ENCODE data around the gene PRRT4.

Gene PRRT4

DNA sequence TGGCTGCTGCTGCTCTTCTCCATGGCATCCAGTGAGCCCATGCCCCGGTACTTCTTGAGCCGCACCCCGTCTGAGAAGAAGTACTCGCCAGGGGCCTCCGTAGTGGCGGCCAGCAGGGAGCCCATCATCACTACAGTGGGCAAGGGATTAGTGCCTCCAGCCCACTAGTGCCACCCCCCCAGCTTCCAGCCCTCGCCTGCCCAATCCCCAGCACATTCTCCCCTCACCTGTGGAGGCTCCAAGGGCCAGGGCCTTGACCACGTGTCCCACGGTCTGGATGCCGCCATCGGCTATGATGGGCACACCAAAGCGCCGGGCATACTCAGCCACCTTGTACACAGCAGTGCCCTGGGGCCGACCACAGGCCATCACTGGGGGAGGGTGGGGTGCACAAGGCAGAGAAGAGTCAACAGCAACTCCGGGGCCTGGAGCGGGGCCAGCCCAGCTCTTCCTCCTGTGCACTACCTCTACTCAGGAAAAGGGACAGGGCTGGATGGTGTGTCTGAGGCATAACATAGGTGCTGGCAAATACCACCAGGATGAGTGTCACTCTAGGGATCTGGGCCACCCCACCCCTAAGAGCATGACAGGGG lies 33.5 kb upstream of the PRRT4 start:
- no peak for DNase-seq

DNA sequence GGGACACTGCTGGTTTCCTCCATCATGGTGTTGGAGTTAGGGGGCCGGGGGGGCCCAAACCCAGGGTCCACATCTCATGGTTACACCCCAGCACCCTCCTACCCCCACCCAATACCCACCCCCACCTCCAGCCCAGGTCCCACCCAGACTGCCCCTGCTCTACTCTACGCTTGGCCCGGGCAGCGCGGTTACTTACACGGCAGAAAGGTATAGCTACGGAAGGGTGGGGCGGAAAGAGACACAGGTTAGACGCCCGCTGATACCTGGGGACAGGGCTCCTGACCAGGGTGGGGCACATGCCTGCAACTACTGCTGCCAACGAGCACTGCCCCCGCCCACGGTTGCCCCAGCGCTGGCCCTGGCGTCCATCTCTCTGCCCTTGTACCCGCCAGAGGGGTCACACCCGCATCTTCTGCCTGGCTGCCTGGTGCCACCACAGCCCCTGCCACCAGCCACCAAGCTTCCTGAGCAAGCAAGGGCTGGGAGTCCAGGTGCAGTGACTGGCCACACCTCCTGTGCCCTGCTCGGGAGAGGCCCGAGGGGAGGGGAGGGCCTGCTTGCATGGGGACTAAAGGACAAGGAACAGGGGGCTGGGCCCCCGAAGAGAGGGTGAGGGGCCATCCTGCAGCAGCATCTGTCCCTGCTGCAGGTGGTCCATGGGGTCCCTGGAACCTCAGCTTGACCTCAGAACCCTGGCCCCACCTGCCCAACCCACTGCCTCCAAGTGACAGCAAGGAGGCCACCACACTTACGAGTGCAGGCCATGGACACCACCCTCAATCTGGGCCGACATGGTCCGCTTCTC lies 32.2 kb upstream of the PRRT4 start:
- no peak for DNase-seq

DNA sequence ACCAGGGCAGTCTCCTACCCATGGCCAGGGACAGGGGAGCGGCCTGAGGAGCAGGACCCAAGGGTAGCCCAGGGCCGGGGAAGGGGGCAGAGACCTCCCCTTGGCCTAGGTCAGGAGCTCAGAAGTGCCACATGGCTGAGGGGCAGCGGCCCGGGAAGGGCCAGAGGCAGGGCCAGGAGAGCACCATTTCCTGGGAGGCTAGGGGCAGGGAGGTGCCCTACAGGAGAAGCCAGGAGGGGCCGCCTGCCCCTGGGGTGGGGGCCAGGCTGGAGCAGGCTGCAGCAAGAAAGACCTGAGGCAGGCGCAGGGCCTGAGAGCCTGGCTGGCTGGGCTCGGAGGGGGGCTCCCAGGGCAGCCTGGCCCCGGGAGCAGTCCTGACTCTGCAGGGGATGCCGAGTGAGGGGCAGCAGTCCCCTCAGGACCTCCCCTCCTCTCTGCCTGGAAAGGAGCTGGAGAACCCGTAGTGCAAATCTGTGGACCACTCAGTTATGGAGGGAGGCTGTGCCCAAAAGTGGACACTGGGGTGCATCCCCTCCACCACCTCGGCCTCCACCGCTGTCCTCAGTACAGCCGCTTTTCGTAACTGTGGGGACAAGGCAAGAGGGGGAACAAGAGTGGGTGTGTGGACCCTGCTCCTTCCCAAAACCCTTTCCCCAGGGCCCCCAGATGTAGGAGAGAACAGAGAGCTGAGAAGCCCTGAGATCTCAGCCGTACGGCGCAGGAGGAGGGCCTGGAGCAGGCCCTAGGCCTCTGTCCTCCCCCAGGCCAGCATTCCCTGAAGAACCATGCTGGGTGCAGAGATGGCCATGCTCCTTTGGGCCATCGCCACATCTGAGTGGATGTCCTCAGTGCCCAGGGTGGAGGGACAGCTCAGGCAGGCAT lies 31.2 kb upstream of the PRRT4 start:
- DNase-seq = no peak

DNA sequence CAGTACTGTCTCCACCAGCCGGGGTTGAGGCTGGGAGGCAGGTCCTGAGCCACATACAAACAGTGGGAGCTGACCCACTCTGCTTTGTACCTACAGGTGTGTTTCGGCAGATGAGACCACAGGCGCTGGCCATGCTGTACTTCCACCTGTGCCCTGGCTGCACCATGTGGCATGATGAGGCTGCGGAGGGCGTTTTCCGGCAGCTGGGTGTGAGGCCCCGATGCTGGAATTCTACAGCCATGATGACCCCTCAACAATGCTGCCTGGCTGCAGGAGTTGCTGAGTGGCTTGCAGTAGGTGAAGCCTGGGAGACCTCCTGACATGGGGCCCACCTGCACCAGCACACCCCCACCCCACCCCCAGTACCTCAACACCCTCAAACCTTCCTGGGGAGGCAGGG lies 30.3 kb upstream of the PRRT4 start:
- no peak for DNase-seq

DNA sequence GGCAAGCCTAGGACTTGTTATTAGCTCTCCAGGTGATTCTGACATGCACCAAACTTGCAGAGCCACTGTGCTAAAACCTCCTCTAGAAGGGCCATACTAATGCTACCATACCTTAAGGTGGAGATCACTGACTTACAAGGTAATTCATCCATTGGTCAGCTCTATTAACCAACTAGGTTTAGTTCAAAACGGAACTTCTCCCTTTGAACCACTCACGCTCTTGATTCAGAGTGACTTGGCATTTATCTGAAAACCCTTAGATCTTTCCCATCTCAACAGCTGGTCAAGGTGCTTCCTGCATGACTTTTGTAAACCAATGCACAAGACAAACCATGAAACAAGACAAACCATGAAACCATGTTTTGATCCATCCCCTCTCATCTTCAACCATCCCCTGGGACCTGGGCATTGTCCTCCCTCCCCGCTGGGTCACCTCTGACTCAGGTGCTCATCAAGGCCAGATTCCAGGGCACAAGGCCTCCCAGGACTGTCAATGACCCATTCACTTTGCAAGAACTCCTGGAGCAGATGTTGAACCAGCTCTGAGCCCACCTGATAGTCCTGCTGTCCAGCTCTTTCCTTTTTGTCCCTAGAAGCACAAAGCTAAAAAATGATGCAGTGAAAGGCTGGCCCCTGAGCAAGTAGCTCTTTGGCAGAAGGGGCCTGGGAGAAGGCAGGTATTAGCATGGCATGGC lies 29.5 kb upstream of the PRRT4 start:
- DNase-seq = no peak

DNA sequence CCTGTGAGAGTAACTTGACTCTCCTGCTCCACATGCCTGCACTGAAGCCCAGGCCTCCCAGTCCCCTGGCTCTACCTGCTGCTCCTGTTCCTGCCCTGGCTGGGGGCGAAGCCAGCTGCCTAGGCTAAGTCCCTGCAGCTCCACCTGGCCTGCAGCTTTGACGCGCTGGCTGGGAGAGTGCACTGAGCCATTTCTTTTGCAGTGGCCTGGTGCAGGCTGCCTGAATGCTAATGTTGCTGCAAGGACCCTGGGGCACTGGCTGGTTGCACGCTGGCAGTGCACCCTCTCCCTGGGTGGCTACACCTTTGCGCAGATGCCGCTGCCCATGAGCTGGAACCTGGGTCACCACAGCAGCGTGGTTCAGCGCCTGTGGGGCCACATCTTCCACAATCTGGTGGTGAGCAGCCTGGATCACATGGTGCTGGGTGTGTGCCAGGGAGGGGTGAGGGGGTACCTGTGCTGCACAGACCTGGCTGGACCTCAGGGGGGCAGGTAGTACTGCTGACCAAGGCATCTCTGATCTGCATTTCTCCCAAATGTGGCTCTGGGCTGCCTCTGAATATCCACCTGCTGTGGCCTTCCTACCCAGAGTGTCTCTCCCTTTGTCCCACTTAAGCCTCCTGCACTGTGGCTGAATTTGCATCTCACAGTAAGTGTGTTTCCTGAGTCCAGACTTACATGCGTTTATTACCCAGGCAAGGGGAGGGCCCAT lies 28.3 kb upstream of the PRRT4 start:
- no peak for DNase-seq

DNA sequence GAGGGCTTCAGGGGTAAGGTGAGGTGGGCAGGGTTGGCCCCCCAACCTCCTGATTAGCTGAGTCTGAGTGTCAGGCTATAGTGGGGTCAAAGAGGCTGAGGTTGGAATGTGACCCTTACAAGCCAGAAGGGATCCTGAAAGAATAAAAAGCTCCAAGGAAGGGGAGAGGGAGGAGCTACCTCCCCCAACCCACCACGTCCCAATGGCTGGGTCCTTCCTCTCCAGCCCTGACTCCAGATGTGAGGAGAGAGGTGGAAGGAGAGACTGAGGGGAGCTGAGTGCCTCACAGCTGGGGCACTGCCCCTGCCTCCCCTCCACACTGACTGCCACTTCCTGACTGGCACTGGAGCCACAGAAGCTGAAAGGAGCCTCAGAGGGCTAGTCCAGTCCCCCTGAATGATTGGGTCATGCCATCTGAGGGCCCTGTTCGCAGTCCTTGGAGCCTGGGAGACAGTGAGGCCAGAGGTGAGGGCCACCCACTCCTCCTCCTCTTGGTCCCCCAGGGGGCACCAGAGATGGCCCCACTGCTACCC lies 27.7 kb upstream of the PRRT4 start:
- DNase-seq = no peak

DNA sequence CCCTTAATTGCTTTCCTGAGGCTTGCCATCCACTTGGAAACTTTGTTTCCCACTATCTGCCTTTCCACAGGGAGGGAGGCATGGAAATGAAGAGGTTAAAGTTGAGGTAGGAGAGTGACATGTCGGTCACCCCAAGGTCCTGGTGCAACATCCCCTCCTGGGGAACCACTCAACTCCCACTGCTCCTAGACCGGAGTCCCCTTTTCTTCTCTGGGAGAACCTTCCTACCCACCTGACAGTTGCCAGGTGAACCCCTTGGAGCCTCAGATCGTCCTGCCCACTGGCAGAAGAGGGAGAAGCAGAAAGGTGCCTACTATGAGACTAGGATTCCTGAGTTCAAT lies 26.6 kb upstream of the PRRT4 start:
- no peak for DNase-seq

DNA sequence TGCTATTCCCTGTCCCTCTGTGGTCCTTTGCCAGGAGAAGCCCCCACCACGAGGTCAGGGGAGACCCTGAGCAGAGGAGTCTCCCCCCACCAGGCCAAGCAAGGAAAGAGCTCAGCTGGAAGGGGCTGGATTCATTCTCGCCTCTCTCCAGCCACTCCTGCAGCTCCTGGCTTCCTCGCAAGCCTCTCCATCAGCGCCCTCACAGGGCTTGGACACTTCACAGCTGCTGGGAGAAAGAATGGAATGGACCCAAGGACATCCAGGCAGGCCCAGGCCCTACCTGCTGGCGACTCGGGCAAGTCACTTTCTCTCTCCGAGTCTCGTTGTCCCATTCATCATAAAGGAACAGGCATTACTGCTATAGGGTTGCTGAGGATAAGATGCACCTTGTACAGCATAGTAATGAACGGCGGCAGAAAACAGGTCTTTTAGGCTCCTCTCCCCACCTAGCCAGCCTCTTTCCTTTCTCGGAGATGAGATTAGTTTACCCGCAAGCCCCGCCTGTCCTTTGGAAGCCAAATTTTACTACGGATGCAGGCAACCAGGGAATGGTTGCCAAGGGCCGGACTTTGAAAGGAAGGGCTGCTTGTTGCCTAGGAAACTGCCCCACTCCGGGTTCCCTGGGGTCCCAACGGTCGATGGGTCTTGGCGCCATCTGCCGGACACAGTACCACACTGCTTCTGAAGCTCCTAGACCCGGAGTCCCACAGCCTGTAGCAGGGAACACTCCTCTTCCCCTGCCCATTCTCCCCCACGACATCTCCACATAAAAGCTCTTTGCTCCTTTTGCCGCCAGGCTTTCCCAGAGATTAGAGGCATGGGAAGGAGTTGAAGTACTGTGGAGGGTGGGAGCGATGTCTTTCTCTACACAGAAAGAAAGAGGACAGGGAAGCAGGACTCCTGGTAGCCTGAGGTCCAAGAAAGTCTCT lies 26.0 kb upstream of the PRRT4 start:
- DNase-seq = peak; percentile 27 to 53

DNA sequence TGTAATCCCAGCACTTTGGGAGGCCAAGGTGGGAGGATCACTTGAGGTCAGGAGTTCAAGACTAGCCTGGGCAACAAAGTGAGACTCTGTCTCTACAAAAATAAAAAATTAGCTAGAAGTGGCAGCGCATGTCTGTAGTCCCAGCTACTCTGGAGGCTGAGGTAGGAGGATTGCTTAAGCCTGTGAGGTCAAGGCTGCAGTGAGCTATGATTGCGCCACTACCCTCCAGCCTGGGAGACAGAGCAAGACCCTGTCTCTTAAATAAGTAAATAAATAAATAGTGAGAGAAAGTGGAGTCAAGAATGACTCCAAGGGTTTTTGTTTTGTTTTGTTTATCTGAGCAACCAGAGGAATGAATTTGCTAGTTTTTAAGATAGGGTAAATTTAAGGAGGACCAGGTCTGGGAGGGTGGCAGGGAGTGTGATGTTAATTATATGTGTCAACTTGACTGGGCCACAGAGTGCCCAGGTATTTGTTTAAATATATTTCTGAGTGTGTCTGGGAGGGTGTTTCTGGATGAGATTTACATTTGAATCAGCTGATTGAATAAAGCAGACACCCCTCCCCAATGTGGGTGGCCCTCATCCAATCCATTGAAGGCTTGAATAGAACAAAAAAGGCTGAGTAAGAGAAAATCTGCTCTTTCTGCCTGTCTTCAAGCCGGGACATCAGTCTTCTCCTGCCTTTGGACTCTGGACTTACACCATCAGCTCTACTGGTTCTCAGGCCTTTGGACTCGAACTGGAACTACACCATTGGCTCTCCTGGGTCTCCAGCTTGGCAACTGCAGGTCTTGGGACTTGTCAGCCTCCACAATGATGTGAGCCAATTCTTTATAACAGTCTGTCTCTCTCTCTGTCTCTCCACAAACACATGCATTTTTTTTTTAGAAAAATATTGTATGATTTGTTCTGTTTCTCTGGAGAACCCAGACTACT lies 24.8 kb upstream of the PRRT4 start:
- DNase-seq = no peak

DNA sequence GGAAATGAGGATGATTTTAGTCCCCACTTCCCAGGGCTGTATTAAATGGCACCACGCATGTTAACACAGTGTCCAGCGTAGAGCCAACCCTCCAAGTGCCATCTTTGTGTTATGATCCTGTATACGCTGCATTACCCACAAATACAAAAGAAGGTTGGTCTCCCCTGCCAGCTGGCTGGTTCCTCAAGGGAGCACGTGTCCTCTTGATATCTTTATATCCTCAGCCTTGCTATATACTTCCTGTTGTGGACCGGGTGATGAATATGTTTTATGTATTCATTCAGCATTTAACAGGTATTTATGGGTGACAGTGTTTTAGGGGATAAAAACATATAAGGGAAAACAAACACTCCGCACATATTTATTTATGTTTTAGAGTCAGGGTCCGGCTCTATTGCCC lies 23.2 kb upstream of the PRRT4 start:
- no peak for DNase-seq

DNA sequence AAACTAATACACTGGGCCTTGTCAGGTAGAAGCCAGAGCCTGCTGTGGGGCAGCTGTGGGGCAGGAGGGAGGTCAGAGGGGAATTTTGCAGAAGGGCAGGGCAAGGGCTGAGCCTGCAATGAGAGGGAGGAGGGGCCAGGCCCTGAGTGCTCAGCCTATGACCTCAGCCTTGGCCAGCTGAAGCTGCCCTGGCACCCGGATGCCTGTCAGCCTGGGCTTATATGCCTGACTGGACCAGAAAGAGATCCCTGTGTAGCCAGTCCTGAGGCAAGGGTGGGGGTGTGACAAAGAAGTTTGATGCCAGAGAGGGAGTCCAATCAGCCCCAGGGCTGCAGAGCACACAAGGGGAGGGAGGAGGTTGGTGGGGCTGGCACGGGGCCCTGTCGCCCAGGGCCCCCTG lies 22.3 kb upstream of the PRRT4 start:
- no peak for DNase-seq

DNA sequence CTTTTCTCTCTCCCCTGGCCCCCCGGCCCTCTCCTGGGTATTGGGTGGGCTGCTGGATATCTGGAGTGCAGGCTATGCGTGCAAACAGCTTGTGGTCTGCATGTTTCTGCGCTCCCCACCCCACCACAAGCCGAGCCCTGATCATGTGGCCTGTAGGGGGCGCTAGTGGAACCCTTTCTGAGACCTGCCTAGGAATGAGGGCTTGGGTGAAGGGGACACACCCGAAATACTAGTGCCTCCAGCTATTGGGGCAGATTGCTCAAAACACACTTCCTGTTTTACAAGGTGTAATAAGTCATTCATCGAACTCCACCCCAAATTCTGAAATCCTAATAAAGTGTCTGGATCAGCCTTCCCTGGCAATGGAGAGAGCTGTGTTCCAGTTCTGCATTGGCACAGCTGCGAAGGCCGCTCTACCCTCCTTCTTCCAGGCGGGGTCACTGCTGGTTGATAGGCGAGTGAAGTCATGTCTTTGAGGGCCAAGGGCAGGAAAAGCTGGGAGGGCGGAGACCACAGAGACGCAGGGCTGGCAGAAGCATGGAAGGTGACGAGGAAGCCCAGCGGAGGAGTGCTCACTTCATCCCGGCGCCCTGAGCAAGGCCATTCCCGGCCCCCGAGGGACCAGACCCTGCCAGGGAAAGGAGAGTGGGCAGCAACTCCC lies 19.8 kb upstream of the PRRT4 start:
- no peak for DNase-seq

DNA sequence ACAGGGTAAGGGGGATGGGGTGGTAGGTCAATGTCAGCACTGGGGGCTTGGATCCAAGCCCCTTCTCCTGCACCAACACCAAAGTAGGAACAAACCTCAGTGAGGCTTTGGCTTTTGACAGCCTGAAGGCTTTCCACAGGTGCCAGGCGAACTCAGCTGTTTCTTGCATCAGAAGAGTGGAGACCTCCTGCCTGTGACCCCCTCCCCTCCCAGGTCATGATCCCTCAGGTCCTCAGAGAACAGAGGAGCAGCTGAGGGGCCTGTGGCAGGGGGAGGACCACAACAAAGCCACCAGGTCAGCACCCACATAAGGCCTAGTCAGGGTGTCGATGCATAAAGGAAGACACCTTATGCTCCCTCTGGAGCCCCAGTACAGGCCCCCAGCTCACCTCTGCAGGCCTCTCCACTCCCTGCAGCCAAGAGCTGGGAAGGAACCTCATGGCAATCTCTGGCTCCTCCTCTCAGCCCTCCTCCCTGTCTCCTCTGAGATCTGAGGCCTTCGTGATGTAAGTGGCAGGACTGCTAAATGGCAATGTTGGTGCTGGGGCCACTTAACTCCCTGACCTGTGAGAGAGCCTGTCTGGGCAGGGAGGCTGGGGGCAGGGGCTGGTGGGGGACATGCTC lies 19.1 kb upstream of the PRRT4 start:
- DNase-seq = no peak

DNA sequence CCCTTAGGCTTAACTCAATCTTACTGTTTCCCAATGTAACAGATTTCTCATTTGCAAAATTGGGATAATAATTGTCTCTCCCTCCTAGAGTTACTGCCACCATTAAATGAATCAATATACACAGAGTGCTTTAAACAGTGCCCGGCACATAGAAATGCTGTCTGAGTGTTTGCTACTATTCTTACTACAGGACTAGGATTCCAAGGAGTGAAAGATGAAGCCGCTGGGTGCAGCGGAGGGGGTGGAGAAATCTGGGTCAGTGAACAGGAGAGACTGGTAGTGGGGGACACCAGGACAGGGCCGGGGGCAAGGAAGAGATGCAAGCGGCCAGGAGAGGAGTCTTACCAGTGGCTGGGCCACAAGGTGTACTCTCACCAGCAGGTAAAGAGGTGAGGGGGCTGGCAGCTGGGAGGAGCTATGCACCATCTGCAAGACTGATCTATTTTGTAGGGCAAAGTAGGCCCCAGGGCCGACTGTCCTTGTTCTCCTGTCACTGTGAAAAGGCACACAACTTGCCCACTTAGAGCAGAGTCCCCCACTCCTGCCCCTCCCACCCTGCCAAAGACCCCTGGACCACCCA lies 18.5 kb upstream of the PRRT4 start:
- DNase-seq = no peak

DNA sequence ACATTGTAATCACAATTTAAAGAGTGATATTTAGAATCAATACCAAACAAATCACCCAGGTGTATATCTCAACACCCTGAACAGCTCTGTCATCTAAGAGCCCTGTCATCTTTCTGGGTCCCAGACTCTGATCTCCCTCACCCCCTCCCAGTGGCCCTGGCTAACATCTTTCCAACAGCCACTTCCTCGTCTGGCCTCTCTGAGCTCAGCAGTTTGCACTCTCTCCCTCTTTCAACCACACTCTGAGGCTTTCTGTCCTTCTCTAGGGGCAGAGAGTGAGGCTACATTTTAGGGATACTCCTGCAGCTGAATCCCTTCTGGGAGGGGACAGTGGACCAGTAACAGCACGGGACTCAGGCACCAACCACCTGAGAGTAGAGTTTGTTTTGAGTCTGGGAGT lies 17.1 kb upstream of the PRRT4 start:
- no peak for DNase-seq

DNA sequence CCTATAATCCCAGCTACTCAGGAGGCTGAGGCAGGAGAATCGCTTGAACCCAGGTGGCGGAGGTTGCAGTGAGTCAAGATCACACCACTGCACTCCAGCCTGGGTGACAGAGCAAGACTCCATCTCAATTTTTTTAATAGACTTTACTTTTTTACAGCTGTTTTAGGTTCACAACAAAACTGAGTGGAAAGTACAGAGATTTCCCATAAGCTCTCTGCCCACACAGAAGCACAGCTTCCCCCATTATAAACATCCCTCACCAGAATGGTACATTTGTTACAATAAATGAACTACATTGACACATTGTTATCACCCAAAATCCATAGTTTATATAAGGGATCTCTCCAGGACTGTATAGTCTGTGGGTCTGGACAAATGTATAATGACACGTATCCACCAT lies 14.6 kb upstream of the PRRT4 start:
- no peak for DNase-seq

DNA sequence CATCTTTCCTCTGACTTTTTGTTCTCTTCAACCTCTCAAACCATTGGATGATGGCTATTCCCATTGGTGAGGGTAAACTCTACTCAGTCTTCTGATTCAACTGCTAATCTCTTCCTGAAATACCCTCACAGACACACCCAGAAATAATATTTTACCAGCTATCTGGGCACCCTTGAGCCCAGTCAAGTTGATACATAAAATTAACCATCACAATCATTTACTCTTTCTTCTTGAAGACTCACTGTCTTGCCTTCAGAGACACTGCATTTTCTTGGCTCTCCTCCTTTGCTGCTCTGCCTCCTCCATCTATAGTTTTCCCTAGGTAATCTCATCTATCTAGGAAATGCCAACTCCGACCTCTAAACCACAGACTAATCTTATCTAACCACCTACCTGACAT lies 12.6 kb upstream of the PRRT4 start:
- no peak for DNase-seq

DNA sequence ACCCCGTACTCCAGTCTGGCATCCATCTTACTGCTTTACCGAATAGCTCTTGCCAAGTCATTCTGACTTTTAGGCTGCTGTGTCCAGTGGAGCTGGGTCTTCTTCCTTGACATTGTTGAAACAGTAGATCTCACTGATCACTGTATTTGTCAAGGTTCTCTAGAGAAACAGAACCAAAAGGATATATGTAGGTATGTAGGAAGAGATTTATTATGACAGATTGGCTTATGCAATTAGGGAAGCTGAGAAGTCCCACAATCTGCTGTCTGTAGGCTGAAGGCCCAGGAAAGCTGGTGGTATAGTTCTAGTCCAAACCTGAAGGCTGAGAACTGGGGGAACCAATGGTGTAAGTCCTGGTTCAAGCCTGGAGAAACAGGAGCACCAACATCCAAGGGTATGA lies 12.1 kb upstream of the PRRT4 start:
- no peak for DNase-seq
